Adipocyte (in vitro differentiated cells): ENCODE data around the gene SAMD11.

Source experiments
- DNase-seq: peaks from one replicate; pipeline ENCODE4 v3.0.0-alpha.2; 2015; ENCODE audit warnings: low read depth
- H3K27me3 ChIP-seq: replicated peaks from 2 replicates; pipeline ENCODE4 v1.7.0; 2013; ENCODE audit warnings: mild to moderate bottlenecking, low read length, moderate library complexity; ENCODE audit not compliant: control insufficient read depth, insufficient read depth
- H3K36me3 ChIP-seq: 2 replicates; pipeline ENCODE4 v1.7.0; 2013; ENCODE audit warnings: low read length, mild to moderate bottlenecking, moderate library complexity; ENCODE audit not compliant: control insufficient read depth, insufficient read depth, severe bottlenecking
- H3K4me1 ChIP-seq: 2 replicates; pipeline ENCODE4 v1.7.0; 2013; ENCODE audit warnings: mild to moderate bottlenecking, low read length, moderate library complexity; ENCODE audit not compliant: control insufficient read depth, insufficient read depth
- H3K4me3 ChIP-seq: 2 replicates; pipeline ENCODE4 v1.7.0; 2013; ENCODE audit warnings: mild to moderate bottlenecking, low read length, moderate library complexity
- H3K9ac ChIP-seq: 2 replicates; pipeline ENCODE4 v1.7.0; 2013; ENCODE audit warnings: mild to moderate bottlenecking, low read length, moderate library complexity
- H3K9me3 ChIP-seq: 2 replicates; pipeline ENCODE4 v1.7.0; 2013; ENCODE audit warnings: mild to moderate bottlenecking, low read length, moderate library complexity; ENCODE audit not compliant: control insufficient read depth

Gene SAMD11

GRCh38 chr1:938088-938683 is 14.5 kb downstream of the SAMD11 start:
- Histone ChIP-seq H3K9me3 (no peaks in the 10 kb centered on the region), H3K4me1 (peaks cover 28% of the 10 kb centered on the region), H3K27me3 (no peaks in the 10 kb centered on the region), H3K36me3 (no peaks in the 10 kb centered on the region), H3K9ac (no peak overlapping the region), H3K4me3 (no peak overlapping the region)
- DNase-seq = peak; percentile 50

DNA sequence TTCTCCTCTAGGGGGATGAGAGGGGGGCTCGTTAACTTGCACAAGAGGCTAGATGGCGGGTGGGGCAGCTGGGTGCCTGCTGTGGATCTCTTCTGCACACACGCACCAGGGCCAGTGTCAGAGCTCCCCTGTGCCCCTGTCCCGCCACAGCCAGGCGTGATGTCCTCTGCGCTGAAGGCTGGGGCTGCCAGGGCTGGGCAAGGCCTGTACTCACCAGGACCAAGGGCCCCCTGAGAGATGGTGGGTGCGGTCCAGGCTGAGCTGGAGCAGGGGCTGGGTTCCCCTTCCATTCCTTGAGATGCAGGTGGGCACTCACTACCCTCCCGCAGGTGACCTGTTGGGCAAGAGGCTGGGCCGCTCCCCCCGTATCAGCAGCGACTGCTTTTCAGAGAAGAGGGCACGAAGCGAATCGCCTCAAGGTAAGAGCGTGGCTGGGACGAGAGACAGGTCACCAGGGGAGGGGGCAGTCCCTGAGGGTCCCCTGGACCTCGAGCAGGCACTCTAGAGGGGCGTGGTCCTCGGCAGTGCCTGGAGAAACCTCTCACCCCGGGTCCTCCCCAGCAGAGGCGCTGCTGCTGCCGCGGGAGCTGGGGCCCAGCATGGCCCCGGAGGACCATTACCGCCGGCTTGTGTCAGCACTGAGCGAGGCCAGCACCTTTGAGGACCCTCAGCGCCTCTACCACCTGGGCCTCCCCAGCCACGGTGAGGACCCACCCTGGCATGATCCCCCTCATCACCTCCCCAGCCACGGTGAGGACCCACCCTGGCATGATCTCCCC is 15.2 kb downstream of the SAMD11 start:
- no peaks in the 10 kb centered on the region for H3K9me3 ChIP-seq
- H3K4me3 ChIP-seq = no peak overlapping the region
- peaks cover 32% of the 10 kb centered on the region for H3K4me1 ChIP-seq
- no peaks in the 10 kb centered on the region for H3K27me3 ChIP-seq
- no peak overlapping the region for H3K9ac ChIP-seq
- no peaks in the 10 kb centered on the region for H3K36me3 ChIP-seq
- DNase-seq = peak; percentile 22

DNA sequence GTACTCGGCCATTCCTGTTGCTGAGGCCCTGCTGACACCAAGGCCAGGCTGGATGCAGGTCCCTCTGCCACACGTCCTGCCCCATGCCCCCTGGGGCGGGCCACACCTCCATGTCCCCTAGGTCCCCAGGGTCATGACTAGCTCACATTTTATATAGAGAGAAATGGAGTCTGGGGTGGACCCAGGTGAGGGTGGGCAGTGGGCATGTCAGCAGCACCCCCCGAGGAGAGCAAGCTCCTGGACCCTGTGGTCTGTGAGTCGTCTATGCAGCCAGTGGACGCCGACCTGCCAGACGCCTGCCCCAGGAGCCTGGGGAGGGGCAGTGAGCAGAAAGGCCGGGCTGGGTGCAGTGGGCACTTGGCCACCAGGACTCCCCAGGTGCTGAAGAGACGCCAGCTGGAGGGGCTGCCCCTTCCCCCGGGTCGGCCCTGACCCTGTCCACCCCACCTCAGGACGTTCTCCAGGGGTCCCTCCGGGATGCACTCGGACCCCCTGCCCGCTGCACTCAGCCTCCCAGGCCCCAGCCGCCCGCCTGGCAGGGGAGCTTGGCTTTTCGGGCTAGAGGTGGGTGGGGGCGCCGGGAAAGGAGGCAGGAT is 15.9 kb downstream of the SAMD11 start:
- no peaks in the 10 kb centered on the region for H3K27me3 ChIP-seq
- no peak for DNase-seq
- no peaks in the 10 kb centered on the region for H3K9me3 ChIP-seq
- H3K36me3 ChIP-seq = no peaks in the 10 kb centered on the region
- H3K9ac ChIP-seq = no peak overlapping the region
- H3K4me3 ChIP-seq = no peak overlapping the region
- H3K4me1 ChIP-seq = peaks cover 33% of the 10 kb centered on the region

DNA sequence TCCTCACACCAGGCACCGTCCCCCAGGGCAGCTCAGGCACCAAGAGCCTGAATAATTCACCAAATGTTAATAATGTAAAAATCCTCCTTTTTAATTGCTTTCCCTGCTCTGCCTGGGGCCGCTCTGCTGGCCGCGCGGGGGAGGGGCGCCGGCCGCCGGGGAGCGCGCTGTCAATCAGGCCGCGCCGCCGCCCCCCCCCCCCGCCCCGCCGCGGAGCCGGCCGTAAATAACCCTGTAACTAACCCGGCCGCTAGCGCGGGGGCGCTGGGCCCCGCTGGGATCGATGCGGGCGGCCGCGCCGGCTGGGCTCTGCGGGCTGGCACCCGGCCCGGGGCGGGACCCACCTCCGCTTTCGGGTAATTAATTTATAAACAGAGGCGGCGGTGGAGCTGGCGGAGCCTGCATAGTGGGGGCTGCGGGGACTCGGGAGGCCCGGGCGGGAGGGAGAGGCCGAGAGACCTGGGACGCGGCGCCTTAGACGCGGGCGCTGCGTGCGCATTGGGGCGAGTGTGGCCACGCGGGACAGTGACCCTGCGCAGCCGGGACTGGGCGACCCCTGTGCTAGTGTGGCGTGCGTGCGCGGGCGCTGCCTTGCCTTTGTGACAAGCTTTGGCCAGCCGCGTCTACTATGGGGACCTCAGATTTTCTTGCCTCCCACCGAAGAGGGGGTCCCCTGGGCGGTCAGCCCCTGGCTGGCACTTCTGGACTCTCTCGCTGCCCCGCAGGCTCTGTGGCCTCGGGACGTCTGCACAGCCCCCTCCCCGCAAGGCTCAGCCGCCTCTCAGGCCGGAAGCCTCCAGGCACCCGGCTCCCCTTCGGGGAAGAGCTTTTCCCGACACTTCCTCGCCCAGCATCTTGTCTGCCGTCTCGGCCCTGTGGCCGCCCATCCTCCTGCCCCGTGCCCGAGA is 16.6 kb downstream of the SAMD11 start:
- peak overlapping the region; percentile 65 for H3K9ac ChIP-seq
- peaks cover 4% of the 10 kb centered on the region for H3K36me3 ChIP-seq
- peaks cover 30% of the 10 kb centered on the region for H3K4me1 ChIP-seq
- H3K9me3 ChIP-seq = no peaks in the 10 kb centered on the region
- H3K27me3 ChIP-seq = no peaks in the 10 kb centered on the region
- H3K4me3 ChIP-seq = peak overlapping the region; percentile 37
- DNase-seq = peak; percentile 89

- Histone ChIP-seq H3K9me3 (no peaks in the 10 kb centered on the region), H3K4me3 (no peak overlapping the region), H3K36me3 (peaks cover 7% of the 10 kb centered on the region), H3K4me1 (peaks cover 28% of the 10 kb centered on the region), H3K9ac (peak overlapping the region; percentile 65), H3K27me3 (no peaks in the 10 kb centered on the region)
- no peak for DNase-seq
These were observed 17.4 kb downstream of the SAMD11 start for GRCh38 chr1:941015-941587.

DNA sequence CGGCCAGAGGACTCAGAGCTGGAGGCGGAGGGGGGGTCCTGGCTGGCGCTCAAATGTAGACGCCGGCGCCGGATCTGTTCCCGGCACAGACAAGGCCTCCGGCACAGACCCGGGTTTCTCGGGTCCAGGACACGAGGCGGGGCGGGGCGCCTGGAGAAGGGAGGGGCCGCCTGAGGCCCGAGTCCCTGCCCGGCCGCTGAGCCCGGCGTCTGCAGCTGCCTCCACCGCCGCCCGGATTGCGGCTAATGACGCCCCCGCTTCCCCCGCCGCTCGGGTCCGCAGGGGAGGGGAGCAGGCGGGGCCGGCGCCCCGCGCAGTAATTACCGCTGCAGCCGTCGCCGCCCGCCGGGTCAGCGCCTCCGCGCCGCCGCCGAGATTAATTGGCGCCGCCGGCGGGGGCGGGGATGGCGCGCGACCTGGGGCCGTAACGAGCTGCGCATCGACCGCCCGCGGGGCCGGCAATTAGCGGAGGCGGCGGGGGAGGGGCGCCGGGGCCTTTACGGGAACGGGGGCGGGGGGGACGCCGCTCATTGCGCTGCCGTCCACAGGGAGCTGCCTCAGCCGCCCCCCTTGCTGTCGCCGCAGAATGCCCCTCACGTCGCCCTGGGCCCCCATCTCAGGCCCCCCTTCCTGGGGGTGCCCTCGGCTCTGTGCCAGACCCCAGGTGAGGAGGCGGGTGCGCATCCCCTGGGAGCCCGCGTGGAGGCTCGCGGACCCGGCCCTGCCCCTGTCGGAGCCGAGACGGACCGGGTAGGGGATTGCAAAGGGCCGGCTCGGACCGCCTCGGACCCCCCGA is 18.1 kb downstream of the SAMD11 start:
- H3K27me3 ChIP-seq = no peaks in the 10 kb centered on the region
- peaks cover 28% of the 10 kb centered on the region for H3K4me1 ChIP-seq
- H3K36me3 ChIP-seq = peaks cover 10% of the 10 kb centered on the region
- DNase-seq = peak; percentile 91
- H3K9ac ChIP-seq = peak overlapping the region; percentile 65
- H3K9me3 ChIP-seq = no peaks in the 10 kb centered on the region
- H3K4me3 ChIP-seq = no peak overlapping the region

DNA sequence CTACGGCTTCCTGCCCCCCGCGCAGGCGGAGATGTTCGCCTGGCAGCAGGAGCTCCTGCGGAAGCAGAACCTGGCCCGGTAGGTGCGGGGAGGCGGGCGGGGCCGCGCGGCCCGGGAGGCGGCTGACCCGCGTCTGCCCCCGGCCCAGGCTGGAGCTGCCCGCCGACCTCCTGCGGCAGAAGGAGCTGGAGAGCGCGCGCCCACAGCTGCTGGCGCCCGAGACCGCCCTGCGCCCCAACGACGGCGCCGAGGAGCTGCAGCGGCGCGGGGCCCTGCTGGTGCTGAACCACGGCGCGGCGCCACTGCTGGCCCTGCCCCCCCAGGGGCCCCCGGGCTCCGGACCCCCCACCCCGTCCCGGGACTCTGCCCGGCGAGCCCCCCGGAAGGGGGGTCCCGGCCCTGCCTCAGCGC is 18.7 kb downstream of the SAMD11 start:
- Histone ChIP-seq H3K4me3 (no peak overlapping the region), H3K27me3 (no peaks in the 10 kb centered on the region), H3K4me1 (peaks cover 28% of the 10 kb centered on the region), H3K36me3 (peaks cover 16% of the 10 kb centered on the region), H3K9me3 (no peaks in the 10 kb centered on the region), H3K9ac (no peak overlapping the region)
- DNase-seq = peak; percentile 23

GRCh38 chr1:942864-943533 is 19.3 kb downstream of the SAMD11 start:
- H3K4me3 ChIP-seq = peak overlapping the region; percentile 50
- peaks cover 22% of the 10 kb centered on the region for H3K36me3 ChIP-seq
- no peaks in the 10 kb centered on the region for H3K27me3 ChIP-seq
- peaks cover 28% of the 10 kb centered on the region for H3K4me1 ChIP-seq
- DNase-seq = peak; percentile 33
- H3K9me3 ChIP-seq = no peaks in the 10 kb centered on the region
- H3K9ac ChIP-seq = no peak overlapping the region

DNA sequence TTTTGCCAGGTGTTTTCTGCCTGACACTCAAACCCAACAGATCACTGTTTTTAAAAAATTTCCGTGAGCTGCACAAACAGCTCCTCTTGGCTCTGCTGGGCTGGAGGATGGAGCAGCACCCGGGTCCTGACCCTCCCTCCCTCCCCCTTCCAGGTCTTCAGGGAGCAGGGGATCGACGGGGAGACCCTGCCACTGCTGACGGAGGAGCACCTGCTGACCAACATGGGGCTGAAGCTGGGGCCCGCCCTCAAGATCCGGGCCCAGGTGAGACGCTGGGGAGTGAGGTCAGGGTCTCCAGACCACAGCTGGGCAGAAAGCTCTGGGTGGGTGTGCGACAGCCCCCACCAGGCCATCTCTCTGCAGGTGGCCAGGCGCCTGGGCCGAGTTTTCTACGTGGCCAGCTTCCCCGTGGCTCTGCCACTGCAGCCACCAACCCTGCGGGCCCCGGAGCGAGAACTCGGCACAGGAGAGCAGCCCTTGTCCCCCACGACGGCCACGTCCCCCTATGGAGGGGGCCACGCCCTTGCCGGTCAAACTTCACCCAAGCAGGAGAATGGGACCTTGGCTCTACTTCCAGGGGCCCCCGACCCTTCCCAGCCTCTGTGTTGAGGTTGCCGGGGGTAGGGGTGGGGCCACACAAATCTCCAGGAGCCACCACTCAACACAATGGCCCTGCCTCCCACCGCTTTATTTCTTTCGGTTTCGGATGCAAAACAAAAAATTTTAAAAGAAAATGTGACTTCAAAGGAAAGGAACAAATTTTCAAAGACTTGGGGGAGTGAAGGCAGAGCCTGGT is 20.0 kb downstream of the SAMD11 start:
- peaks cover 27% of the 10 kb centered on the region for H3K36me3 ChIP-seq
- DNase-seq = no peak
- no peak overlapping the region for H3K4me3 ChIP-seq
- H3K27me3 ChIP-seq = no peaks in the 10 kb centered on the region
- H3K9me3 ChIP-seq = no peaks in the 10 kb centered on the region
- no peak overlapping the region for H3K9ac ChIP-seq
- H3K4me1 ChIP-seq = peaks cover 27% of the 10 kb centered on the region
